Activated CD8-positive, alpha-beta memory T cell treated with anti-CD3 and anti-CD28 coated beads for 1 hour (primary cell): ENCODE data around the gene DDR2.

Source experiments
- DNase-seq, 2 donors: peaks; one replicate each; pipeline ENCODE4 v3.0.0-alpha.2; 2020; ENCODE audit warnings: low read depth in 1 of 2; ENCODE audit errors: extremely low read depth in 1 of 2

The DDR2 gene

DNA sequence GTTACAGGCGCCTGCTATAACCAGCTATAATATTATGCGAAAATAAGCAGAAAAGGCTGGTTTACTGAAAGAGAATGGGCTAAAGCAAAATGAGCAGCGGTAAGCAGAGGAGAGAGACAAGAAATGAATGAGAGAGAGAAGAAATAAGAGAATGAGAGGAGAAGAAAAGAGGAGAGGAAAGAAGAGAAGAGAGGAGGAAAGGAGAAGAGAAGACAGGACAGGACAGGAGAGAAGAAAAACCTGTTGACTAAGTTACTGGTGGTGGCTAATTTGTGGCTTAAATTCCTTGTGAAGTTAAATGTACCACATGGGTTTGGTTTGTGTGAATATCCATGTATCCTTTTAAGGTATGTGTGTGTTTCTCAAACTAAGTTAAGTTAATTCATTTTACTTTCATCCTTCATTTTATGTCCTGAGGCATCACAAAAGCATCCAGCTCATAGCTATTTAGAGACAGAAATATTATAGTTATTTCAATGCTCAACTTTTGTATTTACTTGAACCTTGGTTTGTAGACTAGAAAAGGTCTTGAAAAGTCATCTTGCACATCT is 3.1 kb upstream of the DDR2 start:
- no peak for DNase-seq

DNA sequence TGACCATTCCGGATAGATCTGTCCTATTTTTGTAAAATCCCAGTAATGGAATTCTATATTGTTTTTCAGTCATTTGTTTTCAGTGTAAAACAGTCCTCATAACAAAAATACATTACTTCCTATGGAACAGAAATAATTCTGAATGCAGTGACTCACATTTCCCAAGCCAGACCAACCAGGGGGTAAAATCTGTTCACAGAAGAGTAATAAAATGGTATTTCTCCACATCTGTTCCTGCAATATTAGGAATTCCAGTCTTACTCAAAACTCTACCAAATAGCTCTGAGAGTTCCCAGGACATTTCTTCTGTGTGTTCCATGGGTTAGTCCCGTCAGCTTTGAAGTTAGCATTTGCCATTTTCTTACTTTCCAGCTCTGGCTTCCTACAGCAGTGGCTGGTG is 2.6 kb upstream of the DDR2 start:
- DNase-seq = no peak

DNA sequence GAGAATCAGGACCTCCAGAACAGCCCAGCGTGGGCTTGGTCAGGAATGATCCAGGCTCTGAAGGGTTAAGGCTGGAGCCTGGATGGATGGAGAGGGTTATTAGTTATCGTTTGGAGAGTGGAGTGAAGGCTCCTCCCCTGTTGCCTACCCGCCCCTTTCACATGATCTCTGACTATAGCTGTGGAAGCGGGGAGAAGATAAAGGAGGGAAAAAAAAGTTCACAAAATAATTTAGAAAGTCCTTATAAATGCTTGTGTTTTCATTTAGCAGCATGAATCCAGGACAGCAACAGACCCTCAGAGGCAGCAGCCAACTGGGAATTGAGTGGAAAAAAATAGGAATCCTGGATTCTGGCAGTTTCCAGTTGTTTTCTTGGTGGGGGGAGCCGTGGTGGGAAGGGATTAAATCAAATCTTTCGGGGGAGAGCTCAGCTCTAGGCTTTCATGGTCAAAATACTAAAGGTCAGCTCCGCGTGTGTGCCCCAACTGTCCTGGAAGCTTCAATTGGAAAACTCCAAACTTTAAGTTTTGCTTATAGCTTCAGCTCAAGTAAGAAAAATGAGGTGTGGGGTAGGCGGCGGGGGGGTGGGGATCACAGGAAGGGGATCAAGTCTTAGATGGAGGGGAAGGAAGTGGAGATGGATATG is 595 bp upstream of the DDR2 start:
- no peak for DNase-seq

DNA sequence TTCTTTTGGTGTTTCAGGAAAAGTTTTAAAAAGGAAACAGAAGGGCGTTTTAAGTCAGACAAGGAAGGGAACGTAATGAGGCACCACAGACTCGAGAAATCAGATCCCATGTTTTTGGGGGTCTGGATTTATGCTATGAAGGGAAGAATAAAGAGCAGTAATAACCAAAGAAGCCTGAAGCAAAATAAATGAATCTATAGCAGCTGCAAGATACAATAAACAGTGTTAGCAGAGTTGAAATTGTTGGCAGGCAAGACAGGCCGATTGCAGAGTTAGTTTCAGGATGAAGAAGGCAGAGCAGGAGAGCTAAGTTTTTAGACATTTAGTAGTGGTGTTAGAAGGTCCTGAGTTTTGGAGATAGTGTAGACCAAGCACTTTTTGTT is 425 bp downstream of the DDR2 start:
- DNase-seq = no peak

DNA sequence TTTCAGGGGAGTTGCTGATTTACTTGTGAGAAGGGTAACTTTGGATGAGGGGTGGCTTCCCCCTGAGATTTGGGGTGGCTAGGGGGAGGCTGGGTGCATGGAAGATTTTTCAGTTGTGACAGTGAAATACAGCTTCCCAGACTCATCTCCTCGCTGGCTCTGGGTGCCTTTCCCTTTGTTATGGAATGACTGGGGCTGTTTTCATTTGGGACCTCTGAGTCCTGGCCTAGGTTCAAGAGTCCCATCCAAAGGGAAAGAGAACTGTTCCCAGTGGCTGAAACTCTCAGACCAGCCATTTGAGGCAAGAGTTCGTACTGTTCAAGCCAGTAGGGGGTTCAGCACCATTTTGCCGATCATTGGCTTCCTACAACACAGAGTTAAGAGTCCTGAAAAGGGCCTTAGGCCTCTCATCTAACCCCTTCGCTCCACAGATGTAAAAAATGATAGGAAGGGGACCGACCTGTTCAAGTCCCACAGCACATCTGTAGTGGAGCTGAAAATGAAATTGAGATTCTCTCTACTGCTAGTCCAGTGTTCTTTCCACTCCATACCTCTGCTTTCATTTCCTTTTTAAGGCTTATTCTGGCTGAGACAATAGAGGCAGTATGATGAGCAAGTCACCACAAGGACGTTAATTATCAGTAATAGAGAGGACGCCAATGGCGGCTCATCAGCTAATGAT is 958 bp downstream of the DDR2 start:
- no peak for DNase-seq

DNA sequence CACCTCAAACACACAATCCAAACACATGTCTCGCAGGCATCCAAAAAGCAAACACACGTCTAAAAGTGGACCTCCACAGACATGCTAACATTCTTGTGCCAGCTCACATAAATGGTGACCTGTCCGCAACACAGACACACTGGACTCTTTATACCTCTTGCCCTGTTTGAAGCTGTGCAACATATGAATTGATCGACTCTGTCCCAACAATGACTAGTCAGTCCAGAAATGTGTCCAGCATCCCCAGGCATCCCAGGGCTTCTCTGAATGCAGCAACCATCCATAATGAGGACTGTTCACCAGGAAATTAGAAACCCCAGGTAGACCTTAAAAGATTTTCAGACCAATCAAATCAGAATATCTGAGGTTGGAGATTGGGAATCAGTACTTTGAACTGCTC is 3.2 kb downstream of the DDR2 start:
- no peak for DNase-seq

DNA sequence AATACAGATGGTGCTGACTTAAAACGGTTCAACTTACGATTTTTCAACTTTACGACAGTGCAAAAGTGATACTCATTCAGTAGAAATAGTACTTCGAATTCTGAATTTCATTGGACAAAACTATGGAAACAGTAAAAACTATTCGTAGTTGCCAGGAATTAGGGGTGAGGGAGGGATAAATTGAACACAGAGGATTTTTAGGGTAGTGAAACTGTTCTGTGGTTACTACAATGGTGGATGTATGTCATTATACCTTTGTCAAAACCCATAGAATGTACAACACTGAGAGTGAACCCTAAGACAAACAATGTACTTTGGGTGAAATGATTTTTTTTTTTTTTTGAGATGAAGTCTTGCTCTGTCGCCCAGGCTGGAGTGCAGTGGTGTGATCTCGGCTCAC is 7.5 kb downstream of the DDR2 start:
- no peak for DNase-seq

DNA sequence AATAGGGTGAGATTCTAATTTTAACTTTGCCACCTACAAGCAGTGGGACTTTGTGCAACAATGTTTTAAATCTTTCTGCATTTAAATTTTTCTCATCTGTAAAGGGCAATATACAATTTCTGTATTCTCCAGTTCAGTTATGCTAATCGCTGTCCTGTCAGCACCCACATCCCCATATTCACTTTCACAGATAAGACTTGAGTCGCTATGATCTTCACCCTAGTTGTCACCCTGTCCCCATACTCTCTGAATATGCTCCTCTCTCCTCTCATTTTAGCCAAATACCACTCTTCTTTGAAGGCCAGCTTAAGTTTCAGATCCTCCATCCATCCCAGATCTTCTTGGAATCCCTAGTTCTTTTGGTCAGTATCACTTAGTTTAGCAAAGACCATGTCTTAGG is 8.8 kb downstream of the DDR2 start:
- DNase-seq = no peak

DNA sequence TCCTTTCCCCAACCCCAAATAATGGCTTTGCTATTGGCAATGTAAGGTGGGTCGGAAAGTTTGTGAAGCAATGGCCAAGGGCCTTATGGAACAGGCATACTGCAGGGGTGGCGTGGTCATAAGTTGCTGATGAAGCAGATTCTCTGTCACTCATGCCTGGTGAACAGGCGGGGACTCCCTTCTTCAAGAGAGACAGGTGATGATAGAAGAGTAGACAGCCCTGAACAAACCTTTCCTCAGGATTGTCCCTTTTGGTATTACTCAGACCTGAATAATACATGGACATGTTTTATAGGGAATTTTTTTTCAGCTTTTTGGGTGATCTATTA is 12.7 kb downstream of the DDR2 start:
- DNase-seq = no peak

DNA sequence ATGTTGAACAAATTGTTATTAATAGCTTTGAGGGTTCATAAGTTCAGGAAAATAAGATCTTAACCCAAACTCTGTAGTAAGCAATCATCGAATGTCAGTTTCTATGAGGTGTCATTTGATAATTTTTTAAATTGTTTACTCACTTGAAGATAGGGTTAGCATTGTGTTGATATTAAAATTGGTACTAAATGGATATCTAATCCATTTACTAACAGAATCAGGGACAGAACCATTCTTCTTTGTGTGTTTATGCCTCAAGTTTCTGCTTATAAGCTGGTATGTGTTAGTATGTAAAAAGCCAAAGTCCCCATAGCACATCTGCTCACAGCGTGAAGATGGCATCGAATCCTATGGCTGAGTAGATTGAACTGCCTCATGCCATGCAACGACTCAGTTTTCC is 13.4 kb downstream of the DDR2 start:
- DNase-seq = no peak

DNA sequence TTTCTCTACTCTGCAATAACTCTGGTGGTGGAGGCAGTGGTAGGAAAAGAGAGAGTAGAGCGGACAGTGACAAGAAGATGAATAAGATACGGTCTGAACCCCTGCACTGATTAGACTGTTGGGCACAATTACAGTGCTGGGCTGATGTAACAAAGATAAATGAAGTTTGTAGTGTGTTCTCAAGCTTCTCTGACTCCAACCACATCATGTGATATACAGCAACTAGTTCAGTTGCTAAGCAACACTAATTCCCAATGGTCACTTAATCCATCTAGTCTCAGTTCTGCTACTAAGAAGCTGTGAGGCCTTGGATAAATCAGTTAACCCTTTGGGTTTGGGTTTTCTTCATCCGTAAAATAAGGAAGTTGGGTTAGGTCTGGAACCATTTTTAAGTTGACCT is 17.3 kb downstream of the DDR2 start:
- DNase-seq = no peak

DNA sequence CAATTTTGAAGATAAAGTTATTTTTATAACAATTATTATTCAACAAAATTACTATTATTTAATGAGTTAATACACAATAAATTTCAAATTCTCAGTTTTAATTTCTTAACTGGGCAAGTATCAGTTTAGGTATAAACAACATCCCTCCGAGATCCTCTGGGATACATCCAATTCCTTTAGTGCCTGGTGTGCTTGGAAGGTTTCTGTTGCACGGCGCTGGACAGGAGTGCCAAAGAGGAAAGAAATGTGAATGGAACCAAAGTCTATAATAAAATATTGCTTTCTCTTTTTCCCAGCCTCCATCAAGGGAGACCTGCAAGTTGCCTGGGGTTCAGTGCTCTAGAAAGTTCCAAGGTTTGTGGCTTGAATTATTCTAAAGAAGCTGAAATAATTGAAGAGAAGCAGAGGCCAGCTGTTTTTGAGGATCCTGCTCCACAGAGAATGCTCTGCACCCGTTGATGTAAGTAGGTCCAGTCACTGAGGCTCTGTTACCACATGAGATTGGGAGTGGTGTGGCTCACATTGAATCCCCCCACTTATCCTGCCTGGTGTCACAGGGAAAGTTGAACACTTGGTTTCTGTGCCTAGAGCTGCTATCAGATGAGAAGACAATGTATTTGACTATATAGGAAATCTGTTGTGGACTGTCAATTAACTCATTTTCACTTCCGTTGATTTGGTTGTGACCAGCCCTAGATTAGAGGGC is 22.8 kb downstream of the DDR2 start:
- no peak for DNase-seq

DNA sequence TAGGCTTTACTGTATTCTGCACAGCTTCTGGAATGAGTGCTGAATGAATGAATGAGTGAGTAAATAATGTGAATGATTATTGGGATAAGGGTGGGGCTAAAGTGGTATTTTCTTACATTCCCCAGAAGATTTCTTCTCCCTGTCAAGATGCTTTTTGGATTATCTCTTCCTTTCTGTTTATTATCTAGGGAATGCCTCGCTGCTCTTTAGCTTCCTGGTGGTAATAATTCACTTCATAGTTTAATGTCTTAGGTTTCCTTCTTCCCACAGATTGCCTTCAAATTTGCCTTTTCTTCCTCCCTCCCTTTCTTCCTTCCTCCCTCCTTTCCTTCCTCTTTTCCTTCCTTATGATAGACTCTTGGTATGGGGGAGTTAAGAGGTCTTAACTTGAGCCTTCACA is 24.0 kb downstream of the DDR2 start:
- DNase-seq = no peak

DNA sequence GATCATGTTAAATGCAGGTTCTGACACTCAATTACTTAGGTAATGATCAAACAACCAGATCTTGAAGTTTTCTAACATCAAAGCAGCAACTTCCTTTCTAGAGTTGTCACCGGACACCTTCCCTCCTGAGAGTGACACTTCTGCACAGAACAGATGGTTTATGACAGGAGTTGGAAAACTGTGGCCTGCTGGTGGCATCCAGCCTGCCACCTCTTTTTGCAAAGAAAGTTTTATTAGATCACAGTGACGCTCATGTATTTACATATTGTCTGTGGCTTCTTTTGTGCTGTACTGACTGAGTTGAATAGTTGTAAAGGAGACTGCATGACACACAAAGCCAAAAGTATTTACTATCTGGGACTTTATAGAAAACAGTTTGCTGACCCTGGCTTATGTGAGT is 28.3 kb downstream of the DDR2 start:
- no peak for DNase-seq

DNA sequence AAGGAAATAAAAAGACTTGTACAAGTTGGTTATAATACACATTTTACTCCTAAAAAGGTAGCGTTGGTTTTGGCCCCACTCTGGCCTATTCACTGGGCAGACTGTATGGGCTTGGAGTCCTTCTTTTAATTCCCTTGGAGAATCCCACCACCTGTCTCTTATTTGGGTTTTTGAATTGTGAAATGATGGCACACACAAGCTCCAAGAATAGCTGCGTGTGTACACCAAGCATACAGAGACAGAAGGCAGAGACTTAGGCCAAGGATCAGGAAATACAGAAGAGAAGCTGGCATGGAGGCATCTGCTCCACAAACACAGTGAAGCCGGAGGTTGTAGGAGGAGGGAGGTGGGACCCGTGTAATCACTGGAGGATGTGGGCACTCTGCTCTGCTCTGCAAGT is 29.1 kb downstream of the DDR2 start:
- no peak for DNase-seq

DNA sequence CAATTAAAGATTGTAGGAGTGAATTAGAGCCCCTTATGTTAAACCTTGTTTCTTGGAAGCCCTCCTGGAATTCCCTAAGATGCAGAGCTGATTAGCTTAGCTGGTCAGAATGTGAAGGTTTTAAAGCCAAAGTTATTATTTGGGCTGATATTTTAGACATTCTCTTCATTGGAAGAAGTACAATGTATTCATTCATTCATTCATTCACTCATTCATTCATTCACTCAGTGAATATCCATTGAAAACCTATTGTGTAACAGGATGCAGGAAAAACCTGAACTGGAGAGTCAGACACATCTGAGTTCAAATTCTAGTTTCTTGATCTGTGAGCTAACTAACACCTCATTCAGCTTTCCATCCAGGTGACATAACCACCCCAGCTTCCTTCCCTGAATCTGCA is 29.7 kb downstream of the DDR2 start:
- no peak for DNase-seq

DNA sequence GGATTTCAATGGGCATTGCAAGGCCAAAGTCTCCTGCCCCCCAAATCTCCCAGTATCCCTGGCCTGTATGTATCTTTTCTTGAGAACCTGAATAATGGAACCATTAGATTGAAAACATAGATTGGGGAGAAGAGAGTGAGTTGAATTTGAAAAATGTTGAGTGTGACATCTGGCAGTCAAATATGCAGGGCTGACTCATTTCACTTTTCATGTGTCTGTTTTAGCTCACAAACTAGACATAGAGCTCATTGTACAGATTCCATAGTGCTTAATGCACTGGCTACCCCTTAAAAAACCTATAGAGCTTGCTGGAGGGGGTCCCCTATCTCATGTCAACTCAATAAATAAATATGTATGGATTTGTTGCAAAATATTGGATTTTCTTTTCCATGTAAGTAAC is 30.8 kb downstream of the DDR2 start:
- DNase-seq = no peak

DNA sequence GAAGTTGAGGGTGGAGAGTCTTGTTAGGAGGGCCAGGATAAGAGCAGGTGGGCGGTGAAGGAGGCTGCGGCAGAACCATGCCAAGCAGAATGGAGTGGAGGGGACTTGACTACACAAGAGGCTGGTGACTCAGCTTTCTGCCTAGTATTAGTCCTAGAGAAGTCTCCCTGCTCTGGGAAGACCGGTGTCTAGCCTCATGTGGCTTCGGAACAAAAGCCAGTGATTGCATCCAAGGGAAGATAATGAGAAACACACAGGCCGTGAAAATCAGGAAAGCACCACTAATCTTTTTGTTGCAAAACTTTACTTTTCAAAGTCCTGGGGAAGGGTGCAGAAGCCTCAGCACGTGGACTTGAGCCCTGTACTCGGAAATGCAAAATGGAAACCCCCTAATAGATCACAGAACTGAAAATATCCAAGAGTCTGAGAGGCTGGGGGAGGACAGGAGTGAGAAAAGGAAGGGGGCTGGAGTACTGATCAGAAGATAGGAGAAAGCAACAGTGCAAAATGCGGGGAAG is 31.4 kb downstream of the DDR2 start:
- DNase-seq = no peak

DNA sequence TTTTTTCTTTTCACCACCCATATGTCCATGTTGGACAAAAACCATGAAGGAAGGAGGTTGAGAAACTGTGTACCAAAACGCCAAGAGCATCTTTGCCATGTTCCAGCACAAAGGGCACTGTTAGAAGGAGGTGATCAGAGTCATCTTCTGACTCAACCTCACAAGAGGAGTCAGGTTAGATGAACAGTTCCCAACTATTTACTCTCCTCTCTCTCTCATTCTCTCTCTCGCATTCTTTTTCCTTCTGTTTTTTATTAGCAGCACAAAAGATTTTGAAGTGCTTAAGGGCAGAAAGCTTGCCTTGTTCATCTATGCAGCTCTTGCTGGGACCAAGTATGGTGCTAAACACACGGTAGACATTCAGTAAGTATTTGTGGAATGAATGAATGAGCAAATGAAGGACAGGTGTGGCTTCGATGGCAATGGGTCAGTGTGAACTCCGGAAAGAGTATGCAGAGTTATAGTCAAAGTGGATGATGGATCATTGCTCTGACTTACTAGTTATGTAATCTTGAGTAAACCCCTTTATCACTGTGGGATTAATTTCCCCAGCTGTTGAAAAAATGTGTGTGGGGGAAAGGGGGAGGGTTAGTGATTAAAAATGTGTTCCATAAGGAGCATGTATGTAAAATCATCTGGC is 33.9 kb downstream of the DDR2 start:
- DNase-seq = no peak

DNA sequence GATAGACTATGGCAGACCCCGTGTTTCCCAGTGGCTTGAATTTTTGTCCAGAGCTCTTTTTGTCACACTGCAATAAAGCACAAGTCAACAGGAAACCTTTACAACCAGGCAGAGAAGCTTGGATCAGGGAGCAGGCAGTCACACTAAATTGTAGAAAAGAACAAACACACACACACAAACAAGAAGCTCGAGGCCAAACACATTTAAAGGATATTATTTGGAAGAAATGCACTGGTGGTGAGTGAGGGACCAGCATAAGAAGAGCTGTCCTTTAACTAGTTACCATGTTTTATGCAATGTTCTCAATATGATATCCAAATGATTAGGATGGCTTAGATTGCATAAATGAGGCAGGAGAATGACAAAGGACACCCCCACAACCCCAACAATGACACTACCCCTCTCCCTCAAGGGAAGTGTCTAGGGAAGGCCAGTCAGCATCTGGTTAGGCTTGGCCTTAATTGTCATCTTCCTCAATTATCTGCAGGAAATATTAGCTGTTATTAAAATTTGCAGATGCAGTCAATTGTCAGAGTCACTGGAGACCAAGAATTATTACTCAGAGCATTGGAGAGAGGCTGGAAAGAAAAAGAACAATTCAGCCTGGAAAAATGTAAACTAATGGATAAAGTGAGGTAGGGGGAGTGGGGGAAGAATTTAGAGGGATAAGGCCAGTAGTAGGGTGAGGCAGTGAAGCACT is 35.3 kb downstream of the DDR2 start:
- no peak for DNase-seq
